H1 (cell line): ENCODE data around the gene TRAK1. TPM values are rescaled to one million over a fixed set of nuclear protein-coding genes. Genes with fewer than 3 reads are reported as not detected.

ENCODE experiments used
- CTCF ChIA-PET: fragments of 300-600 bp; sonication (Branson Sonifier 250); formaldehyde crosslinking; loops from one replicate; lab custom pipeline; 2021; ENCODE audit not compliant: partially characterized antibody; lab: Charles Lee
- POLR2A ChIA-PET: fragments of 300-600 bp; sonication (Branson Sonifier 250); formaldehyde crosslinking; loops from one replicate; lab custom pipeline; 2021; ENCODE audit warnings: inconsistent platforms; ENCODE audit not compliant: partially characterized antibody; lab: Charles Lee
- DNase-seq, 2 experiments: peaks; one replicate each; pipeline versions ENCODE4 v3.0.0 to v3.0.0-alpha.2; 2010 to 2022; ENCODE audit warnings: low spot score in 2 of 2, low read depth in 1 of 2, mixed read lengths in 1 of 2
- FAIRE-seq: peaks from 2 replicates; lab custom pipeline; 2011; peaks lifted over from hg19 to GRCh38; lab: Jason Lieb, UNC
- H2AFZ ChIP-seq: 2 replicates; pipeline ENCODE4 v1.8.1; 2012; ENCODE audit warnings: low read length, inconsistent platforms
- H2AK5ac ChIP-seq: 2 replicates; pipeline ENCODE4 v1.6.1; 2013; ENCODE audit warnings: low read depth, low read length
- H2BK120ac ChIP-seq: replicated peaks from 2 replicates; pipeline ENCODE3; 2013; ENCODE audit warnings: low read depth, low read length, inconsistent platforms
- H2BK12ac ChIP-seq: 2 replicates; pipeline ENCODE4 v1.6.1; 2013; ENCODE audit warnings: low read depth, low read length
- H2BK15ac ChIP-seq: 2 replicates; pipeline ENCODE4 v1.6.1; 2013; ENCODE audit warnings: low read length
- H2BK20ac ChIP-seq: 2 replicates; pipeline ENCODE4 v1.6.1; 2013; ENCODE audit warnings: low read length
- H2BK5ac ChIP-seq: 2 replicates; pipeline ENCODE4 v1.6.1; 2013; ENCODE audit warnings: low read depth, low read length
- H3K14ac ChIP-seq: 2 replicates; pipeline ENCODE4 v1.6.1; 2013; ENCODE audit warnings: inconsistent platforms; ENCODE audit not compliant: insufficient read length
- H3K18ac ChIP-seq: 2 replicates; pipeline ENCODE4 v1.6.1; 2013; ENCODE audit warnings: low read length; ENCODE audit errors: extremely low read depth
- H3K23ac ChIP-seq: 2 replicates; pipeline ENCODE4 v1.6.1; 2013; ENCODE audit warnings: inconsistent platforms; ENCODE audit not compliant: insufficient read length
- H3K23me2 ChIP-seq: 2 replicates; pipeline ENCODE4 v1.6.1; 2013; ENCODE audit warnings: low read depth, low read length
- H3K27ac ChIP-seq: 2 replicates; pipeline ENCODE4 v1.6.1; 2011; ENCODE audit warnings: low read depth, low read length, inconsistent platforms
- H3K27me3 ChIP-seq, 4 experiments: replicated peaks in 1 of 4; 1 replicate in 1 of 4; 2 replicates in 3 of 4; pipeline versions ENCODE4 v1.6.1 to v1.8.1; 2011 to 2013; ENCODE audit warnings: low read length in 3 of 4, mild to moderate bottlenecking in 3 of 4, inconsistent platforms in 2 of 4, mixed read lengths in 2 of 4, moderate library complexity in 1 of 4; ENCODE audit not compliant: control insufficient read depth in 3 of 4, insufficient read depth in 3 of 4; ENCODE audit errors: extremely low read depth in 1 of 4
- H3K36me3 ChIP-seq, 4 experiments: 2 replicates each; pipeline versions ENCODE4 v1.6.1 to v1.8.1; 2011 to 2013; ENCODE audit warnings: mild to moderate bottlenecking in 4 of 4, low read length in 3 of 4, moderate library complexity in 2 of 4, control low read depth in 1 of 4, inconsistent platforms in 1 of 4; ENCODE audit not compliant: insufficient read depth in 4 of 4, control insufficient read depth in 2 of 4
- H3K4ac ChIP-seq: replicated peaks from 2 replicates; pipeline ENCODE3; 2013; ENCODE audit warnings: low read length, low read depth, mixed read lengths, inconsistent platforms; ENCODE audit not compliant: insufficient read length
- H3K4me1 ChIP-seq, 4 experiments: replicated peaks in 1 of 4; 1 replicate in 1 of 4; 2 replicates in 3 of 4; pipeline versions ENCODE4 v1.6.1 to v1.8.1; 2011 to 2013; ENCODE audit warnings: low read length in 3 of 4, inconsistent platforms in 2 of 4, mixed read lengths in 1 of 4; ENCODE audit not compliant: insufficient read depth in 4 of 4, control insufficient read depth in 3 of 4
- H3K4me2 ChIP-seq, 2 experiments: 2 replicates each; pipeline versions ENCODE4 v1.6.1 to v1.8.1; 2011 to 2013; ENCODE audit warnings: low read depth in 2 of 2, low read length in 2 of 2, control low read depth in 1 of 2, inconsistent platforms in 1 of 2, mild to moderate bottlenecking in 1 of 2; ENCODE audit not compliant: insufficient read depth in 1 of 2
- H3K4me3 ChIP-seq, 4 experiments: fragments of 200-600, 300-600 bp in 1 of 4; sonication (generic), shearing (Covaris generic), sonication (Bioruptor Twin) in 1 of 4; 2 replicates each; pipeline versions ENCODE4 v1.5.1 to v1.8.1; 2011 to 2016; ENCODE audit warnings: low read length in 4 of 4, low read depth in 3 of 4, control low read depth in 2 of 4, inconsistent platforms in 2 of 4, mild to moderate bottlenecking in 2 of 4, mixed read lengths in 1 of 4, moderate library complexity in 1 of 4; ENCODE audit not compliant: insufficient read depth in 2 of 4; ENCODE audit errors: extremely low read depth in 1 of 4
- H3K56ac ChIP-seq: replicated peaks from 2 replicates; pipeline ENCODE3; 2013; ENCODE audit warnings: low read depth, mild to moderate bottlenecking, mixed read lengths, low read length, inconsistent platforms; ENCODE audit not compliant: insufficient read length
- H3K79me1 ChIP-seq: 2 replicates; pipeline ENCODE4 v1.6.1; 2013; ENCODE audit warnings: low read depth, low read length, control low read depth
- H3K79me2 ChIP-seq, 2 experiments: 2 replicates each; pipeline versions ENCODE4 v1.6.1 to v1.8.1; 2012 to 2013; ENCODE audit warnings: low read length in 2 of 2, mild to moderate bottlenecking in 2 of 2, inconsistent platforms in 1 of 2; ENCODE audit not compliant: insufficient read depth in 2 of 2, control insufficient read depth in 1 of 2
- H3K9ac ChIP-seq, 4 experiments: replicated peaks in 1 of 4; 1 replicate in 1 of 4; 2 replicates in 3 of 4; pipeline versions ENCODE4 v1.6.1 to v1.8.1; 2011 to 2013; ENCODE audit warnings: low read depth in 3 of 4, low read length in 3 of 4, control low read depth in 2 of 4, mild to moderate bottlenecking in 2 of 4, moderate library complexity in 2 of 4, inconsistent platforms in 1 of 4; ENCODE audit errors: extremely low read depth in 1 of 4
- H3K9me3 ChIP-seq, 2 experiments: 2 replicates each; pipeline versions ENCODE4 v1.6.1 to v1.8.1; 2012 to 2013; ENCODE audit warnings: mild to moderate bottlenecking in 2 of 2, moderate library complexity in 2 of 2, control low read depth in 1 of 2, inconsistent platforms in 1 of 2, low read depth in 1 of 2, low read length in 1 of 2, mixed read lengths in 1 of 2; ENCODE audit not compliant: insufficient read depth in 2 of 2
- H4K20me1 ChIP-seq, 2 experiments: replicated peaks in 1 of 2; 2 replicates each; pipeline versions ENCODE3 to v1.8.1; 2011 to 2013; ENCODE audit warnings: inconsistent platforms in 2 of 2, low read length in 2 of 2, mild to moderate bottlenecking in 1 of 2; ENCODE audit not compliant: insufficient read depth in 2 of 2, control insufficient read depth in 1 of 2
- H4K5ac ChIP-seq: 2 replicates; pipeline ENCODE4 v1.6.1; 2013; ENCODE audit warnings: low read length, low read depth, mixed read lengths, inconsistent platforms; ENCODE audit not compliant: insufficient read length
- H4K8ac ChIP-seq: 2 replicates; pipeline ENCODE4 v1.8.0; 2013; ENCODE audit warnings: mild to moderate bottlenecking, moderate library complexity, low read length, inconsistent platforms; ENCODE audit not compliant: insufficient read depth; ENCODE audit errors: extremely low read depth
- H4K91ac ChIP-seq: replicated peaks from 2 replicates; pipeline ENCODE3; 2013; ENCODE audit warnings: low read length, mixed read lengths, inconsistent platforms; ENCODE audit not compliant: insufficient read length
- BRCA1 ChIP-seq: IDR thresholded peaks from 2 replicates; pipeline ENCODE4 v1.6.1; 2012; ENCODE audit warnings: low read depth, low read length, improper control_type of control experiment
- CHD2 ChIP-seq: IDR thresholded peaks from 2 replicates; pipeline ENCODE4 v1.6.1; 2012; ENCODE audit warnings: low read length, improper control_type of control experiment
- CTBP2 ChIP-seq: IDR thresholded peaks from 2 replicates; pipeline ENCODE4 v1.7.0; 2011; ENCODE audit warnings: borderline replicate concordance, mild to moderate bottlenecking, moderate library complexity, mixed read lengths, low read length; ENCODE audit not compliant: insufficient read depth, insufficient read length
- EZH2 ChIP-seq: fragments of 200-600 bp; sonication (generic); IDR thresholded peaks from 2 replicates; pipeline ENCODE4 v1.7.1; 2012; ENCODE audit warnings: low read depth, mild to moderate bottlenecking, moderate library complexity, low read length, inconsistent platforms; ENCODE audit not compliant: severe bottlenecking
- GABPA ChIP-seq: IDR thresholded peaks from 2 replicates; pipeline ENCODE4 v1.6.1; 2011; ENCODE audit warnings: mild to moderate bottlenecking, low read length, moderate library complexity, borderline replicate concordance; ENCODE audit not compliant: insufficient read depth
- JUN ChIP-seq: IDR thresholded peaks from 2 replicates; pipeline ENCODE4 v1.6.1; 2011; ENCODE audit warnings: low read depth, mild to moderate bottlenecking, improper control_type of control experiment, low read length
- JUND ChIP-seq: IDR thresholded peaks from 2 replicates; pipeline ENCODE4 v1.6.1; 2011; ENCODE audit warnings: mild to moderate bottlenecking, improper control_type of control experiment, low read length
- KDM4A ChIP-seq: IDR thresholded peaks from one replicate; pipeline ENCODE4 v1.7.1; 2012; ENCODE audit warnings: low read depth, mild to moderate bottlenecking, moderate library complexity, low read length, inconsistent platforms; ENCODE audit not compliant: severe bottlenecking
- MAX ChIP-seq: IDR thresholded peaks from 2 replicates; pipeline ENCODE4 v1.6.1; 2012; ENCODE audit warnings: inconsistent platforms
- RAD21 ChIP-seq, 2 experiments: IDR thresholded peaks in 1 of 2; conservative IDR thresholded peaks in 1 of 2; 2 replicates each; pipeline ENCODE4 v1.6.1; 2011; ENCODE audit warnings: low read depth in 2 of 2, low read length in 2 of 2, improper control_type of control experiment in 1 of 2, inconsistent platforms in 1 of 2, mild to moderate bottlenecking in 1 of 2, moderate library complexity in 1 of 2
- RBBP5 ChIP-seq: IDR thresholded peaks from 2 replicates; pipeline ENCODE4 v1.7.1; 2012; ENCODE audit warnings: low read depth, mild to moderate bottlenecking, inconsistent platforms, low read length, moderate library complexity, borderline replicate concordance
- RFX5 ChIP-seq: IDR thresholded peaks from 2 replicates; pipeline ENCODE4 v1.6.1; 2011; ENCODE audit warnings: low read depth, low read length, improper control_type of control experiment, borderline replicate concordance
- ZNF274 ChIP-seq: IDR thresholded peaks from 2 replicates; pipeline ENCODE4 v1.7.0; 2012; ENCODE audit warnings: low read length, borderline replicate concordance; ENCODE audit errors: extremely low read depth
- WGBS, 2 experiments: shearing (Covaris generic) in 1 of 2; methylation state at CpG; one replicate each; pipeline versions ENCODE4 v1.1.6 to v1.1.7; 2013 to 2015; ENCODE audit warnings: low lambda C conversion rate in 2 of 2, mixed read lengths in 2 of 2, inconsistent platforms in 1 of 2, low coverage in 1 of 2, missing lambda C conversion rate in 1 of 2; ENCODE audit not compliant: insufficient replicate concordance in 2 of 2, insufficient coverage in 1 of 2, insufficient read length in 1 of 2; ENCODE audit errors: extremely low coverage in 1 of 2, missing lambda C conversion rate in 1 of 2; 5-methylcytosine and 5-hydroxymethylcytosine counted together
- polyA plus RNA-seq, 7 experiments: library from polyadenylated mRNA; depleted of rRNA in 3 of 7; stranded (reverse) in 5 of 7; unstranded in 2 of 7; fragments of >200 nt in 5 of 7; fragments of 200-250 nt in 2 of 7; gene quantifications; 1 replicate in 5 of 7; 2 replicates in 1 of 7; 4 replicates in 1 of 7; pipeline versions ENCODE4 v1.2.1 to v1.2.3, GENCODE V29; 2011 to 2013; ENCODE audit warnings: missing spikeins in 2 of 7, mixed read lengths in 2 of 7
- total RNA-seq: library from RNA; stranded (reverse); fragmentation: NEBNext Ultra II Directional; extraction: Animal tissue kit (Norgen Biotek cat#: 25700); gene quantifications from 2 replicates; pipeline ENCODE4 v1.2.1, GENCODE V29; 2021

Gene TRAK1
- total and polyA plus RNA-seq, 2 of the 8 experiments (the other 6 are each of a cell fraction or from before 2014, with no cell fraction given) = 21.3 to 32.7 TPM

GRCh38 chr3:42140665-42141203, 49.6 kb downstream of the TRAK1 start:
- WGBS, 2 experiments = 87% methylated on average over 7 of the region's 7 CpGs; no CpG with 5 or more reads in 1 of the 2 experiments
- H3K27me3 ChIP-seq = no peaks in the 10 kb centered on the region
- DNase-seq (no peak), FAIRE-seq (no peak)
- no peaks in the 10 kb centered on the region for H3K79me2 ChIP-seq
- no peak overlapping the region for H2BK20ac ChIP-seq
- no peak overlapping the region for H3K18ac ChIP-seq
- no peaks in the 10 kb centered on the region; the same call in 1 of the 2 replicates for H3K79me1 ChIP-seq
- ChIA-PET POLR2A (no interaction called here), CTCF (interaction anchor here (0.9 to 2.7 kb wide), 5 partner anchors 12 to 54 kb away, joined by 3 to 10 read pairs (median 4); no protein-coding TSS in a partner anchor)
- H2BK5ac ChIP-seq = no peak overlapping the region
- H4K20me1 ChIP-seq = no peaks in the 10 kb centered on the region
- no peak overlapping the region for H4K8ac ChIP-seq
- H3K4me3 ChIP-seq = no peak overlapping the region
- H3K9me3 ChIP-seq = no peaks in the 10 kb centered on the region
- H4K91ac ChIP-seq = no peak overlapping the region
- no peak overlapping the region for H4K5ac ChIP-seq
- H3K56ac ChIP-seq = no peak overlapping the region
- H2BK12ac ChIP-seq = no peak overlapping the region
- no peak overlapping the region for H2BK15ac ChIP-seq
- no peak overlapping the region for H3K9ac ChIP-seq
- H3K4ac ChIP-seq = no peak overlapping the region
- no peak overlapping the region for H2BK120ac ChIP-seq
- H3K36me3 ChIP-seq = no peaks in the 10 kb centered on the region
- H3K23me2 ChIP-seq = no peaks in the 10 kb centered on the region
- no peak overlapping the region for H3K23ac ChIP-seq
- no peak overlapping the region for H3K27ac ChIP-seq
- no peak overlapping the region for H2AK5ac ChIP-seq
- no peaks in the 10 kb centered on the region for H3K4me1 ChIP-seq
- no peak overlapping the region for H3K4me2 ChIP-seq
- no peak overlapping the region for H2AFZ ChIP-seq
- H3K14ac ChIP-seq = no peak overlapping the region
- TF ChIP-seq KDM4A (no peak), RBBP5 (no peak), CHD2 (no peak), JUND (no peak), GABPA (no peak), EZH2 (no peak), MAX (no peak), JUN (no peak), BRCA1 (no peak), ZNF274 (no peak), RAD21 (IDR thresholded peaks at IDR 0.05 in 1 of 2, conservative IDR thresholded peaks at IDR 0.05 in 1 of 2; ENCODE audit: low read depth in 2 of 2, low read length in 2 of 2) (no peak), RFX5 (no peak), CTBP2 (no peak)
